Activated CD8-positive, alpha-beta T cell treated with anti-CD3 and anti-CD28 coated beads, Interleukin-2, amount 10 ng/mL, durations not matched to agents 7 days and 5 days (primary cell): Measurements from ENCODE around the gene IGSF21. TPM values are rescaled to one million over a fixed set of nuclear protein-coding genes. Genes with fewer than 3 reads are reported as not detected.

Experiments
- ATAC-seq: fragments of 150-1000 bp; cut with Tn5 transposase; one replicate; pipeline ENCODE4 v1.10.0; 2021; ENCODE audit warnings: moderate library complexity
- CTCF ChIA-PET: fragments of 350-600 bp; sonication (Branson Sonifier 250); formaldehyde crosslinking; loops from one replicate; lab custom pipeline; 2021; ENCODE audit warnings: antibody characterized with exemption; lab: Charles Lee
- POLR2A ChIA-PET: fragments of 350-600 bp; sonication (Branson Sonifier 250); formaldehyde crosslinking; loops from one replicate; lab custom pipeline; 2021; ENCODE audit warnings: antibody characterized with exemption; lab: Charles Lee
- DNase-seq: peaks from one replicate; pipeline ENCODE4 v3.0.0-alpha.2; 2020
- H3K27ac Mint-ChIP-seq: one replicate; pipeline ENCODE4 v1.8.0; 2021; ENCODE audit warnings: mild to moderate bottlenecking, mixed read lengths
- H3K27me3 Mint-ChIP-seq: one replicate; pipeline ENCODE4 v1.8.0; 2021; ENCODE audit warnings: low read depth, mixed read lengths
- H3K36me3 Mint-ChIP-seq: one replicate; pipeline ENCODE4 v1.8.0; 2021; ENCODE audit warnings: low read depth, mixed read lengths
- H3K4me1 Mint-ChIP-seq: one replicate; pipeline ENCODE4 v1.8.0; 2021; ENCODE audit warnings: low read depth, mixed read lengths
- H3K4me3 Mint-ChIP-seq: one replicate; pipeline ENCODE4 v1.8.0; 2021; ENCODE audit warnings: mild to moderate bottlenecking, mixed read lengths
- H3K9me3 Mint-ChIP-seq: one replicate; pipeline ENCODE4 v1.8.0; 2022; ENCODE audit warnings: mixed read lengths; ENCODE audit not compliant: insufficient read depth
- total RNA-seq, 2 experiments: library from RNA; stranded (reverse); gene quantifications; one replicate each; pipeline ENCODE4 v1.2.3, GENCODE V29; 2021

IGSF21 gene
- total RNA-seq, 2 experiments from 2014 or later = not detected

GRCh38 chr1:18322368-18323032 lies 214.9 kb downstream of the IGSF21 start:
- H3K27ac Mint-ChIP-seq = no peak overlapping the region
- no peaks in the 10 kb centered on the region for H3K4me1 Mint-ChIP-seq
- H3K36me3 Mint-ChIP-seq = no peaks in the 10 kb centered on the region
- ATAC-seq (no peak), DNase-seq (no peak)
- H3K9me3 Mint-ChIP-seq = no peaks in the 10 kb centered on the region
- ChIA-PET POLR2A (no interaction called here), CTCF (no interaction called here)
- no peak overlapping the region for H3K4me3 Mint-ChIP-seq
- no peaks in the 10 kb centered on the region for H3K27me3 Mint-ChIP-seq

GRCh38 chr1:18323259-18323658 lies 215.7 kb downstream of the IGSF21 start:
- Mint-ChIP-seq H3K27me3 (no peaks in the 10 kb centered on the region), H3K27ac (no peak overlapping the region), H3K4me3 (no peak overlapping the region), H3K9me3 (no peaks in the 10 kb centered on the region), H3K4me1 (no peaks in the 10 kb centered on the region), H3K36me3 (no peaks in the 10 kb centered on the region)
- DNase-seq (no peak), ATAC-seq (no peak)
- POLR2A ChIA-PET = no interaction called here
- CTCF ChIA-PET = no interaction called here

- H3K9me3 Mint-ChIP-seq = no peaks in the 10 kb centered on the region
- no peak overlapping the region for H3K4me3 Mint-ChIP-seq
- ChIA-PET CTCF (interaction anchor here (0.7 to 1.4 kb wide), 2 partner anchors 10 to 257 kb away, joined by 3 to 6 read pairs; no protein-coding TSS in a partner anchor), POLR2A (no interaction called here)
- no peak overlapping the region for H3K27ac Mint-ChIP-seq
- H3K36me3 Mint-ChIP-seq = no peaks in the 10 kb centered on the region
- no peaks in the 10 kb centered on the region for H3K4me1 Mint-ChIP-seq
- no peak for DNase-seq
- ATAC-seq = no peak
- H3K27me3 Mint-ChIP-seq = no peaks in the 10 kb centered on the region
These were observed 216.6 kb downstream of the IGSF21 start for GRCh38 chr1:18324246-18324645.

GRCh38 chr1:18325136-18325535 lies 217.5 kb downstream of the IGSF21 start:
- no peaks in the 10 kb centered on the region for H3K4me1 Mint-ChIP-seq
- H3K27ac Mint-ChIP-seq = no peak overlapping the region
- no peaks in the 10 kb centered on the region for H3K27me3 Mint-ChIP-seq
- no peak overlapping the region for H3K4me3 Mint-ChIP-seq
- no peaks in the 10 kb centered on the region for H3K9me3 Mint-ChIP-seq
- ChIA-PET CTCF (interaction anchor here (0.7 to 1.4 kb wide), 2 partner anchors 9 to 256 kb away, joined by 3 to 6 read pairs; no protein-coding TSS in a partner anchor), POLR2A (no interaction called here)
- H3K36me3 Mint-ChIP-seq = no peaks in the 10 kb centered on the region
- DNase-seq (no peak), ATAC-seq (no peak)

- no peak for ATAC-seq
- ChIA-PET POLR2A (no interaction called here), CTCF (no interaction called here)
- Mint-ChIP-seq H3K4me1 (no peaks in the 10 kb centered on the region), H3K27ac (no peak overlapping the region), H3K27me3 (no peaks in the 10 kb centered on the region), H3K9me3 (no peaks in the 10 kb centered on the region), H3K36me3 (no peaks in the 10 kb centered on the region), H3K4me3 (no peak overlapping the region)
- no peak for DNase-seq
These were observed 218.8 kb downstream of the IGSF21 start for GRCh38 chr1:18326211-18326897.

- H3K36me3 Mint-ChIP-seq = no peaks in the 10 kb centered on the region
These were observed 220.1 kb downstream of the IGSF21 start for GRCh38 chr1:18327650-18328049.

GRCh38 chr1:18328803-18329202 lies 221.2 kb downstream of the IGSF21 start:
- DNase-seq (no peak), ATAC-seq (no peak)
- Mint-ChIP-seq H3K27ac (no peak overlapping the region), H3K36me3 (no peaks in the 10 kb centered on the region), H3K9me3 (no peaks in the 10 kb centered on the region), H3K4me3 (no peak overlapping the region), H3K27me3 (no peaks in the 10 kb centered on the region), H3K4me1 (no peaks in the 10 kb centered on the region)
- ChIA-PET CTCF (no interaction called here), POLR2A (no interaction called here)

More at GRCh38 chr1:18327650-18328049, 220.1 kb downstream of the IGSF21 start:
- ChIA-PET POLR2A (no interaction called here), CTCF (no interaction called here)
- H3K4me1 Mint-ChIP-seq = no peaks in the 10 kb centered on the region
- no peaks in the 10 kb centered on the region for H3K27me3 Mint-ChIP-seq
- no peaks in the 10 kb centered on the region for H3K9me3 Mint-ChIP-seq
- ATAC-seq (no peak), DNase-seq (no peak)
- H3K4me3 Mint-ChIP-seq = no peak overlapping the region
- H3K27ac Mint-ChIP-seq = no peak overlapping the region

GRCh38 chr1:18329469-18330253 lies 222.1 kb downstream of the IGSF21 start:
- ChIA-PET CTCF (no interaction called here), POLR2A (no interaction called here)
- no peaks in the 10 kb centered on the region for H3K9me3 Mint-ChIP-seq

GRCh38 chr1:18332576-18332975 lies 225.0 kb downstream of the IGSF21 start:
- no peak overlapping the region for H3K4me3 Mint-ChIP-seq
- H3K9me3 Mint-ChIP-seq = no peaks in the 10 kb centered on the region
- CTCF ChIA-PET = no interaction called here
- ATAC-seq = no peak
- H3K27me3 Mint-ChIP-seq = no peaks in the 10 kb centered on the region
- no peak overlapping the region for H3K27ac Mint-ChIP-seq
- DNase-seq = no peak
- H3K36me3 Mint-ChIP-seq = no peaks in the 10 kb centered on the region
- POLR2A ChIA-PET = no interaction called here
- no peaks in the 10 kb centered on the region for H3K4me1 Mint-ChIP-seq

More at GRCh38 chr1:18329469-18330253, 222.1 kb downstream of the IGSF21 start:
- H3K36me3 Mint-ChIP-seq = no peaks in the 10 kb centered on the region
- no peaks in the 10 kb centered on the region for H3K27me3 Mint-ChIP-seq
- H3K4me3 Mint-ChIP-seq = no peak overlapping the region
- H3K27ac Mint-ChIP-seq = no peak overlapping the region
- no peaks in the 10 kb centered on the region for H3K4me1 Mint-ChIP-seq
- no peak for DNase-seq
- ATAC-seq = no peak

GRCh38 chr1:18333220-18333619 lies 225.6 kb downstream of the IGSF21 start:
- no peaks in the 10 kb centered on the region for H3K27me3 Mint-ChIP-seq
- no peak for DNase-seq
- ChIA-PET POLR2A (no interaction called here), CTCF (interaction anchor here (0.6 kb wide), 1 partner anchor 421 kb away, joined by 3 read pairs; no protein-coding TSS in a partner anchor)
- no peaks in the 10 kb centered on the region for H3K9me3 Mint-ChIP-seq
- H3K4me1 Mint-ChIP-seq = no peaks in the 10 kb centered on the region
- no peak overlapping the region for H3K4me3 Mint-ChIP-seq
- H3K27ac Mint-ChIP-seq = no peak overlapping the region
- ATAC-seq = no peak
- H3K36me3 Mint-ChIP-seq = no peaks in the 10 kb centered on the region

- no peak overlapping the region for H3K4me3 Mint-ChIP-seq
- ChIA-PET CTCF (no interaction called here), POLR2A (no interaction called here)
These were observed 229.2 kb downstream of the IGSF21 start for GRCh38 chr1:18336801-18337200.

GRCh38 chr1:18337757-18338156 lies 230.2 kb downstream of the IGSF21 start:
- POLR2A ChIA-PET = no interaction called here
- no peak overlapping the region for H3K4me3 Mint-ChIP-seq
- H3K27me3 Mint-ChIP-seq = no peaks in the 10 kb centered on the region
- no peaks in the 10 kb centered on the region for H3K4me1 Mint-ChIP-seq
- H3K27ac Mint-ChIP-seq = no peak overlapping the region
- CTCF ChIA-PET = no interaction called here
- ATAC-seq (no peak), DNase-seq (no peak)
- H3K9me3 Mint-ChIP-seq = no peaks in the 10 kb centered on the region
- H3K36me3 Mint-ChIP-seq = no peaks in the 10 kb centered on the region

More at GRCh38 chr1:18336801-18337200, 229.2 kb downstream of the IGSF21 start:
- DNase-seq = no peak
- H3K9me3 Mint-ChIP-seq = no peaks in the 10 kb centered on the region
- no peaks in the 10 kb centered on the region for H3K4me1 Mint-ChIP-seq
- H3K27me3 Mint-ChIP-seq = no peaks in the 10 kb centered on the region
- ATAC-seq = no peak
- H3K27ac Mint-ChIP-seq = no peak overlapping the region
- H3K36me3 Mint-ChIP-seq = no peaks in the 10 kb centered on the region
